ENCODE results near the gene DBET.

DNA sequence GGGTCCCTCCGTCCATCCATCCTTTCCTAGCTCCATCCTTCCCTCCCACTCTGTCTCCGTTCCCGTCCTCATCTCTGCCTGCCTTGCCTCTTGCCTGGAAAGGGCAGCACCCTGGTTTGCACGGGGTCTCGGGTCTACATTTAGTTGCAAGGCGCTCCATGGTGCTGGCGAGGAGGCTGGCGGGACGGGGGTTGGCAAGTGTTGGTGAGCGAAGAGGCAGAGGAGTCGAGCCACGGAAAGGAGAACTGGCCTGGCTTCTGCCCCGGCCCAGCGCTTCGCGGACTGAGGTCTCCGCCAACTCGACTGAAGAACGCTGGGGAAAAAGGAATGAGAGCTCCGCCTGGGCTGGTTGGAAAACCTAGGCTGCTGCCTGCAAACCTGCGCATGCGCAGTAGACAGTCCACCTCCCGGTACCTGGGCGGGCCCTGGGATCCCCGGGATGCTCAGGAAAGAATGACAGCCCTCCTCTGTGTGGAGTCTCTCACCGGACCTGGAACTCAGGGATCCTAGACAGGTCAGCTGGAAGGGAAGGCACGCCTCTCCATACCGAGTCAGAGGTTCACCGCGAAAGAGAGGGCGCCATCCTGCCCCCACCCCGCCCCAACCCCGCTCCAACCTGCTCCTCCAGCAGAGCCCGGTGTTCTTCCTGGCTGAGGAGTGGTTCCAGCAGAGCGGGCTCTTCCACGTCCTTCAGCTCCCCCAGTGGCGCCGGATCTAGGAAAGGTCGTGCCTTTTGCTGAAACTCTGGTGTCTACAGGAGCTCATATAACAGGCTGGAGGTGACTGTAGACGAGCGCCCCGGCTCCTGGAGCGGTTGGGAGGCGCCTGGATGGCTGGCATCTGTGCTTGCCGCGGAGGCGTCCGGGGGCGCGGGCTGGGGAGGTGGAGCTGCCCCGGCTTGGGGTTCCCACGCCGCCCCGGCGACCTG, 43.2 kb upstream of the DBET start:
- TF ChIP-seq, protein P1, sequence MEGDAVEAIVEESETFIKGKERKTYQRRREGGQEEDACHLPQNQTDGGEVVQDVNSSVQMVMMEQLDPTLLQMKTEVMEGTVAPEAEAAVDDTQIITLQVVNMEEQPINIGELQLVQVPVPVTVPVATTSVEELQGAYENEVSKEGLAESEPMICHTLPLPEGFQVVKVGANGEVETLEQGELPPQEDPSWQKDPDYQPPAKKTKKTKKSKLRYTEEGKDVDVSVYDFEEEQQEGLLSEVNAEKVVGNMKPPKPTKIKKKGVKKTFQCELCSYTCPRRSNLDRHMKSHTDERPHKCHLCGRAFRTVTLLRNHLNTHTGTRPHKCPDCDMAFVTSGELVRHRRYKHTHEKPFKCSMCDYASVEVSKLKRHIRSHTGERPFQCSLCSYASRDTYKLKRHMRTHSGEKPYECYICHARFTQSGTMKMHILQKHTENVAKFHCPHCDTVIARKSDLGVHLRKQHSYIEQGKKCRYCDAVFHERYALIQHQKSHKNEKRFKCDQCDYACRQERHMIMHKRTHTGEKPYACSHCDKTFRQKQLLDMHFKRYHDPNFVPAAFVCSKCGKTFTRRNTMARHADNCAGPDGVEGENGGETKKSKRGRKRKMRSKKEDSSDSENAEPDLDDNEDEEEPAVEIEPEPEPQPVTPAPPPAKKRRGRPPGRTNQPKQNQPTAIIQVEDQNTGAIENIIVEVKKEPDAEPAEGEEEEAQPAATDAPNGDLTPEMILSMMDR (IDR thresholded peaks at IDR 0.05; ENCODE audit: low read length), result no peak
- no peak for TF ChIP-seq EZH2phosphoT487 (IDR thresholded peaks at IDR 0.05; ENCODE audit: low read length)
